ENCODE results near the gene NXPE1. TPM values are rescaled to one million over a fixed set of nuclear protein-coding genes. Genes with fewer than 3 reads are reported as not detected.

NXPE1 gene
- total RNA-seq, 4 donors from 2014 or later: not detected

DNA sequence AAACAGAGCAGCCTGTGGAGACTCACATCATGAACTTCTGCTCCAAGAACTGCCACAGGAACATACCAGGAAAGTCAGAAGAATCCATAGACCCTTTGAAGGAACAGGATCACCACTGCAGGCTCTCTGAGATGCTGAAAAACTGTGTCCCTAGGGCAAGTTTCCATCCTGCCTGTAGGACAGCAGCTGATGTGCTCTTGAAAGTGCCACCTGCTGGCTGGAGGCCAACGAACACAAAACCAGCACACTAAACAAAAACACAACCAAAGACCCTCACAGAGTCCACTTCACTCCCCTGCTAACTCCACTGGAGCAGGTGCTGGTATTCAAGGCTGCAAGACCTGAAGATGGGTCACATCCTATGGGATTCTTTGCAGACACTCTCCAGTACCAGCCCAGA is 12.0 kb upstream of the NXPE1 start:
- Histone ChIP-seq H3K36me3 (no peaks in the 10 kb centered on the region), H3K4me1 (no peaks in the 10 kb centered on the region), H3K27me3 (no peaks in the 10 kb centered on the region), H3K9me3 (peaks cover 0 to 2% (median 0%) of the 10 kb centered on the region in 3 donors), H3K27ac (no peak overlapping the region), H3K4me3 (no peak overlapping the region)
- intact Hi-C loops (cut with DNase I): no loop called here
- WGBS, 2 donors: 0 to 33% methylated on average over 1 of the region's 1 CpG
- no peak for TF ChIP-seq POLR2A (IDR thresholded peaks at IDR 0.05)
- TF ChIP-seq, protein P1, sequence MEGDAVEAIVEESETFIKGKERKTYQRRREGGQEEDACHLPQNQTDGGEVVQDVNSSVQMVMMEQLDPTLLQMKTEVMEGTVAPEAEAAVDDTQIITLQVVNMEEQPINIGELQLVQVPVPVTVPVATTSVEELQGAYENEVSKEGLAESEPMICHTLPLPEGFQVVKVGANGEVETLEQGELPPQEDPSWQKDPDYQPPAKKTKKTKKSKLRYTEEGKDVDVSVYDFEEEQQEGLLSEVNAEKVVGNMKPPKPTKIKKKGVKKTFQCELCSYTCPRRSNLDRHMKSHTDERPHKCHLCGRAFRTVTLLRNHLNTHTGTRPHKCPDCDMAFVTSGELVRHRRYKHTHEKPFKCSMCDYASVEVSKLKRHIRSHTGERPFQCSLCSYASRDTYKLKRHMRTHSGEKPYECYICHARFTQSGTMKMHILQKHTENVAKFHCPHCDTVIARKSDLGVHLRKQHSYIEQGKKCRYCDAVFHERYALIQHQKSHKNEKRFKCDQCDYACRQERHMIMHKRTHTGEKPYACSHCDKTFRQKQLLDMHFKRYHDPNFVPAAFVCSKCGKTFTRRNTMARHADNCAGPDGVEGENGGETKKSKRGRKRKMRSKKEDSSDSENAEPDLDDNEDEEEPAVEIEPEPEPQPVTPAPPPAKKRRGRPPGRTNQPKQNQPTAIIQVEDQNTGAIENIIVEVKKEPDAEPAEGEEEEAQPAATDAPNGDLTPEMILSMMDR (IDR thresholded peaks at IDR 0.05): no peak
- no peak for DNase-seq

DNA sequence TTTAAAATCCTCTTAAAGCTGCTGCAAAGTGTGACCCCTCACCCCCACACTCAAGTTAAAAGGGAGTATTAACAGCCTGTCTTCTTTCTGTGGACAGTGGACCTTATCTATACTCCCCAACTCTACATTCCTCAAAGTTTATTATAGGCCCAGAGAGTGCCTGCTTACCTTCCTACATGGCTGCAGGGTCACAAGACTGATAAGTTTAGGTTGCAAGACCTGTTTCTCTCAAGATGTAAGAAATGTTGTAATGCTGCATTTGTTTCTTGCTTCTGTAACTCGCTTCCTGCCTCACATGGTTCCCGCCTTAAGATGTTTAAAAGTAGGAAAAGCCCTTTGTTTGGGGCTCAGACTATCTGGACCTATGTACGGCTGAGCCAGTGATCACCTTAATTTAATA is 10.1 kb upstream of the NXPE1 start:
- H3K4me3 ChIP-seq: no peak overlapping the region
- intact Hi-C loops (cut with DNase I): no loop called here
- H3K27me3 ChIP-seq: no peaks in the 10 kb centered on the region
- no peaks in the 10 kb centered on the region for H3K9me3 ChIP-seq
- no peak overlapping the region for H3K27ac ChIP-seq
- H3K4me1 ChIP-seq: no peaks in the 10 kb centered on the region
- TF ChIP-seq, protein P1 (IDR thresholded peaks at IDR 0.05): no peak
- no peak for TF ChIP-seq POLR2A (IDR thresholded peaks at IDR 0.05)
- H3K36me3 ChIP-seq: no peaks in the 10 kb centered on the region
- no peak for DNase-seq
- WGBS, 2 donors: 69 to 86% methylated on average over 3 of the region's 3 CpGs

DNA sequence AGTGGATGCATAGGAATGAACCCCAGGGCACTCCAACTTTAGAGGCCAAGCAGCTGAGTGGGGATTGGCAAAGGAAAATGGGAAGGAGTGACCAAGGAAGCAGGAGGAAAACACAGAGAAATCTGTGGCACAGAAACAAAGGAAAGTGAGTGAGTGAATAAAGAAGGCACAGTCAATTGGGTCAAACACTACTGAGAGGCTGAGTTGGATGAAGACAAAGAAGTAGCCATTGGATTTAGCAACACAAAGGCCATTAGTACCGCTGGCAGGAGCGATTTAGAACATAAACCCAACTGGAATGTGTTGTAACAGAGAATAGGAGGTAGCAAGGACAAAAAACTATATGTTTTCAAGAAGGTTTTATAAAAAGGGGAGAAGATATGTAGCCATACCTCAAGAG is 6.6 kb upstream of the NXPE1 start:
- H3K4me3 ChIP-seq: no peak overlapping the region
- no peaks in the 10 kb centered on the region for H3K27me3 ChIP-seq
- intact Hi-C loops (cut with DNase I): no loop called here
- no peak overlapping the region for H3K27ac ChIP-seq
- 41 to 68% methylated on average over 2 of the region's 2 CpGs for WGBS, 2 donors
- H3K36me3 ChIP-seq: no peaks in the 10 kb centered on the region
- TF ChIP-seq, protein P1 (IDR thresholded peaks at IDR 0.05): no peak
- no peak for TF ChIP-seq POLR2A (IDR thresholded peaks at IDR 0.05)
- DNase-seq: no peak
- H3K9me3 ChIP-seq: no peaks in the 10 kb centered on the region
- no peaks in the 10 kb centered on the region for H3K4me1 ChIP-seq

DNA sequence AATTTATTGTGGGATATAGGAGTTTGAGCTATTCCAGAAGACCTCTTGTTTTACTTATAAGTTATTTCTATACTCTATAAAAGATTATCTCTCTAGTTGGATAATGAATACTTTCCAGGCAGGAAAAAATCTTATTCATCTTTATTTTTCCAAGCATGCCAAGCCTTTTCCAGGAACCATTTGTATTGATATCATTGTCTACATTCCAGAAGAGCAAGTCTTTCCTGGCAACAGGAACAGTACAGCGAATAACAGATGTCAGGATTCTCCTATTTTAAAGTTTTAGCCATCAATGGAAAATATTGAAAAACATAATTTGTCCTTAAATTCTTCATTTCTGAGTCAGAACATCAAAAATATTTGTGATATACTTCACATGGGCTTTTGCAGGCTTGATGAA is 5.2 kb upstream of the NXPE1 start:
- WGBS, 2 donors: 54 to 68% methylated on average over 1 of the region's 1 CpG
- no peaks in the 10 kb centered on the region for H3K9me3 ChIP-seq
- no peaks in the 10 kb centered on the region for H3K36me3 ChIP-seq
- intact Hi-C loops (cut with DNase I): no loop called here
- no peaks in the 10 kb centered on the region for H3K4me1 ChIP-seq
- TF ChIP-seq POLR2A (IDR thresholded peaks at IDR 0.05): no peak
- TF ChIP-seq, protein P1 (IDR thresholded peaks at IDR 0.05): no peak
- no peak for DNase-seq
- H3K27me3 ChIP-seq: no peaks in the 10 kb centered on the region
- no peak overlapping the region for H3K4me3 ChIP-seq
- no peak overlapping the region for H3K27ac ChIP-seq

DNA sequence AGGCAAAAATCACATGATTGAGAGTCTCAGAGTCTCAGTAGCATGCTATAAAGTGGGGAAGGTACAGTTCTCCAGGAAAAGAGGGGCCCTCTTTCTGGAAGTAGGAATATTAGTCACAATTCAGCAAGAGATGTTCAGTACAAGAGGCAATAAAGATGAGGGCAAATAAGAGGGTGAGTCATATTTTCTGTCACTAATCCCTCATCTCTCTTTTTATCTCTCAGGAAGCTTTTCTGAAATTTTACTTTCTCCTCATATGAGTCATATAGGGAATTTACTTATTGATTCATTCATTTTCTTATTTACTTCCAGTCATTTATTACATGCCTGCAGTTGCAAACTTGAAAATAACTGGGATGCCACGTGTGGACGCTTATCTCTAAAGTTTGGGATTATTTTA is 3.4 kb upstream of the NXPE1 start:
- WGBS, 2 donors: 46 to 47% methylated on average over 2 of the region's 2 CpGs
- H3K27me3 ChIP-seq: no peaks in the 10 kb centered on the region
- no peak for TF ChIP-seq POLR2A (IDR thresholded peaks at IDR 0.05)
- TF ChIP-seq, protein P1 (IDR thresholded peaks at IDR 0.05): no peak
- DNase-seq: no peak
- no peak overlapping the region for H3K27ac ChIP-seq
- H3K9me3 ChIP-seq: no peaks in the 10 kb centered on the region
- no peak overlapping the region for H3K4me3 ChIP-seq
- intact Hi-C loops (cut with DNase I): no loop called here
- no peaks in the 10 kb centered on the region for H3K4me1 ChIP-seq
- no peaks in the 10 kb centered on the region for H3K36me3 ChIP-seq
